Trophoblast cell (in vitro differentiated cells and primary cell): Measurements from ENCODE around the gene ADAMTSL3.

Experiments
- DNase-seq, 2 donors: peaks; one replicate each; pipeline ENCODE4 v3.0.0-alpha.2; 2016
- H2AFZ ChIP-seq: 2 replicates; pipeline ENCODE4 v1.6.1; 2013; ENCODE audit warnings: low read length, moderate library complexity, mild to moderate bottlenecking; ENCODE audit not compliant: insufficient read depth, poor library complexity
- H2AK5ac ChIP-seq: 2 replicates; pipeline ENCODE4 v1.6.1; 2013; ENCODE audit warnings: mild to moderate bottlenecking, low read length
- H2BK120ac ChIP-seq: 2 replicates; pipeline ENCODE4 v1.6.1; 2013; ENCODE audit warnings: low read length, mild to moderate bottlenecking, moderate library complexity; ENCODE audit not compliant: insufficient read depth, poor library complexity
- H2BK12ac ChIP-seq: 2 replicates; pipeline ENCODE4 v1.6.1; 2013; ENCODE audit warnings: mild to moderate bottlenecking, low read length, moderate library complexity
- H2BK5ac ChIP-seq: 2 replicates; pipeline ENCODE4 v1.6.1; 2013; ENCODE audit warnings: low read length, low read depth, moderate library complexity, mild to moderate bottlenecking; ENCODE audit not compliant: poor library complexity
- H3K14ac ChIP-seq: 2 replicates; pipeline ENCODE4 v1.6.1; 2013; ENCODE audit warnings: mild to moderate bottlenecking, low read length
- H3K18ac ChIP-seq: 2 replicates; pipeline ENCODE4 v1.6.1; 2013; ENCODE audit warnings: mild to moderate bottlenecking, low read length
- H3K23ac ChIP-seq: 2 replicates; pipeline ENCODE4 v1.6.1; 2013; ENCODE audit warnings: low read length
- H3K27ac ChIP-seq: 2 replicates; pipeline ENCODE4 v1.5.1; 2013; ENCODE audit warnings: low read depth, mild to moderate bottlenecking, inconsistent platforms, low read length, moderate library complexity
- H3K27me3 ChIP-seq: 2 replicates; pipeline ENCODE4 v1.6.1; 2013; ENCODE audit warnings: inconsistent platforms, mild to moderate bottlenecking, low read length, moderate library complexity; ENCODE audit not compliant: insufficient read depth
- H3K36me3 ChIP-seq, 2 experiments: 1 replicate in 1 of 2; 2 replicates in 1 of 2; pipeline ENCODE4 v1.6.1; 2013; ENCODE audit warnings: low read length in 2 of 2, mild to moderate bottlenecking in 2 of 2, moderate library complexity in 1 of 2; ENCODE audit not compliant: insufficient read depth in 2 of 2, control insufficient read depth in 1 of 2
- H3K4ac ChIP-seq: 2 replicates; pipeline ENCODE4 v1.6.1; 2013; ENCODE audit warnings: low read depth, mild to moderate bottlenecking, low read length, moderate library complexity
- H3K4me1 ChIP-seq, 2 experiments: 1 replicate in 1 of 2; 2 replicates in 1 of 2; pipeline ENCODE4 v1.6.1; 2013; ENCODE audit warnings: low read length in 2 of 2, mild to moderate bottlenecking in 2 of 2, moderate library complexity in 1 of 2; ENCODE audit not compliant: insufficient read depth in 2 of 2, control insufficient read depth in 1 of 2
- H3K4me2 ChIP-seq: 2 replicates; pipeline ENCODE4 v1.6.1; 2013; ENCODE audit warnings: inconsistent platforms, mild to moderate bottlenecking, low read length, moderate library complexity
- H3K4me3 ChIP-seq: 2 replicates; pipeline ENCODE4 v1.5.1; 2013; ENCODE audit warnings: mild to moderate bottlenecking, low read depth, low read length, inconsistent platforms
- H3K79me1 ChIP-seq: one replicate; pipeline ENCODE4 v1.6.1; 2013; ENCODE audit warnings: low read length
- H3K79me2 ChIP-seq: 2 replicates; pipeline ENCODE4 v1.6.1; 2013; ENCODE audit warnings: low read length, mild to moderate bottlenecking; ENCODE audit not compliant: control insufficient read depth, insufficient read depth, poor library complexity
- H3K9ac ChIP-seq: 2 replicates; pipeline ENCODE4 v1.6.1; 2013; ENCODE audit warnings: mild to moderate bottlenecking, low read length
- H3K9me3 ChIP-seq: 2 replicates; pipeline ENCODE4 v1.6.1; 2013; ENCODE audit warnings: low read depth, mild to moderate bottlenecking, control low read depth, inconsistent platforms, low read length; ENCODE audit not compliant: insufficient read depth
- H4K12ac ChIP-seq: 2 replicates; pipeline ENCODE4 v1.6.1; 2013; ENCODE audit warnings: low read depth, mild to moderate bottlenecking, low read length, moderate library complexity
- H4K8ac ChIP-seq: 2 replicates; pipeline ENCODE4 v1.6.1; 2013; ENCODE audit warnings: low read depth, mild to moderate bottlenecking, low read length, moderate library complexity
- H4K91ac ChIP-seq: one replicate; pipeline ENCODE4 v1.6.1; 2013; ENCODE audit warnings: low read depth, mild to moderate bottlenecking, low read length, moderate library complexity
- WGBS: extraction: QIAGEN DNeasy Blood & Tissue Kit; methylation state at CpG from one replicate; pipeline ENCODE4 v1.1.7; 2013; ENCODE audit warnings: missing lambda C conversion rate; ENCODE audit not compliant: insufficient read length, insufficient coverage; ENCODE audit errors: extremely low coverage; 5-methylcytosine and 5-hydroxymethylcytosine counted together

Gene ADAMTSL3

GRCh38 chr15:83673385-83673784 is 19.5 kb downstream of the ADAMTSL3 start:
- H3K14ac ChIP-seq, result no peak overlapping the region
- H2BK5ac ChIP-seq, result no peak overlapping the region
- H3K9me3 ChIP-seq, result no peaks in the 10 kb centered on the region
- no peaks in the 10 kb centered on the region for H3K79me2 ChIP-seq
- no peak overlapping the region for H2BK120ac ChIP-seq
- no peak overlapping the region for H4K8ac ChIP-seq
- no peak overlapping the region for H2BK12ac ChIP-seq
- no peak overlapping the region for H2AK5ac ChIP-seq
- H3K18ac ChIP-seq, result no peak overlapping the region
- no peaks in the 10 kb centered on the region for H3K4me1 ChIP-seq
- H4K12ac ChIP-seq, result no peak overlapping the region
- H3K27ac ChIP-seq, result no peak overlapping the region
- H3K36me3 ChIP-seq, result no peaks in the 10 kb centered on the region
- no peak overlapping the region for H2AFZ ChIP-seq
- no peak overlapping the region for H3K4ac ChIP-seq
- H4K91ac ChIP-seq, result no peak overlapping the region
- no peak overlapping the region for H3K23ac ChIP-seq
- no peaks in the 10 kb centered on the region for H3K79me1 ChIP-seq
- no peak overlapping the region for H3K9ac ChIP-seq
- H3K27me3 ChIP-seq, result no peaks in the 10 kb centered on the region
- DNase-seq, result no peak
- WGBS, result no CpG with 5 or more reads among the region's 1 CpG
- no peak overlapping the region for H3K4me3 ChIP-seq
- H3K4me2 ChIP-seq, result no peak overlapping the region

- Histone ChIP-seq H2AFZ (no peak overlapping the region), H3K18ac (no peak overlapping the region), H3K23ac (no peak overlapping the region), H2BK120ac (no peak overlapping the region), H3K4me2 (no peak overlapping the region), H3K27ac (no peak overlapping the region), H3K4me1 (peaks cover 2% of the 10 kb centered on the region in 2 experiments), H4K91ac (no peak overlapping the region), H3K4me3 (no peak overlapping the region), H3K9ac (no peak overlapping the region), H3K9me3 (no peaks in the 10 kb centered on the region), H4K8ac (no peak overlapping the region), H3K27me3 (no peaks in the 10 kb centered on the region), H3K14ac (no peak overlapping the region), H3K36me3 (no peaks in the 10 kb centered on the region), H2AK5ac (no peak overlapping the region), H4K12ac (no peak overlapping the region), H3K4ac (no peak overlapping the region), H3K79me2 (no peaks in the 10 kb centered on the region), H2BK12ac (no peak overlapping the region), H2BK5ac (no peak overlapping the region), H3K79me1 (no peaks in the 10 kb centered on the region)
- DNase-seq, result no peak
- no CpG with 5 or more reads among the region's 3 CpGs for WGBS
Observed at GRCh38 chr15:83682476-83683088, 28.7 kb downstream of the ADAMTSL3 start.

GRCh38 chr15:83685916-83686332 is 32.0 kb downstream of the ADAMTSL3 start:
- H3K23ac ChIP-seq, result no peak overlapping the region
- WGBS, result no CpG with 5 or more reads among the region's 9 CpGs
- H3K9ac ChIP-seq, result no peak overlapping the region
- peaks cover 2% of the 10 kb centered on the region in 2 experiments for H3K4me1 ChIP-seq
- no peak overlapping the region for H2AFZ ChIP-seq
- peak overlapping the region; percentile 37 for H2BK120ac ChIP-seq
- no peaks in the 10 kb centered on the region for H3K79me2 ChIP-seq
- no peaks in the 10 kb centered on the region for H3K79me1 ChIP-seq
- H4K8ac ChIP-seq, result no peak overlapping the region
- H2BK5ac ChIP-seq, result peak overlapping the region; percentile 45
- no peak overlapping the region for H3K4me2 ChIP-seq
- H3K4ac ChIP-seq, result no peak overlapping the region
- H3K9me3 ChIP-seq, result no peaks in the 10 kb centered on the region
- peak overlapping the region; percentile 67 for H3K27ac ChIP-seq
- no peaks in the 10 kb centered on the region for H3K27me3 ChIP-seq
- H4K12ac ChIP-seq, result no peak overlapping the region
- no peak overlapping the region for H2AK5ac ChIP-seq
- H3K36me3 ChIP-seq, result no peaks in the 10 kb centered on the region
- no peak overlapping the region for H3K4me3 ChIP-seq
- no peak overlapping the region for H3K14ac ChIP-seq
- H3K18ac ChIP-seq, result no peak overlapping the region
- no peak overlapping the region for H2BK12ac ChIP-seq
- H4K91ac ChIP-seq, result no peak overlapping the region
- DNase-seq, result no peak

GRCh38 chr15:83688201-83688600 is 34.3 kb downstream of the ADAMTSL3 start:
- peaks cover 2% of the 10 kb centered on the region for H3K79me1 ChIP-seq

More at GRCh38 chr15:83688201-83688600, 34.3 kb downstream of the ADAMTSL3 start:
- Histone ChIP-seq H3K79me2 (no peaks in the 10 kb centered on the region), H2BK12ac (no peak overlapping the region), H3K9me3 (no peaks in the 10 kb centered on the region), H3K23ac (no peak overlapping the region), H4K12ac (no peak overlapping the region), H3K27ac (no peak overlapping the region), H3K36me3 (no peaks in the 10 kb centered on the region), H4K91ac (no peak overlapping the region), H2BK120ac (no peak overlapping the region), H3K9ac (no peak overlapping the region), H2AK5ac (no peak overlapping the region), H2BK5ac (no peak overlapping the region), H3K4me3 (no peak overlapping the region), H3K14ac (no peak overlapping the region), H3K18ac (no peak overlapping the region), H3K27me3 (no peaks in the 10 kb centered on the region), H3K4ac (no peak overlapping the region), H2AFZ (no peak overlapping the region), H3K4me2 (no peak overlapping the region), H3K4me1 (peaks cover 4 to 5% of the 10 kb centered on the region in 2 experiments), H4K8ac (no peak overlapping the region)
- no peak for DNase-seq
- no CpG with 5 or more reads among the region's 4 CpGs for WGBS
